ENCODE results near the gene GRAMD1A.

- TF ChIP-seq POLR2A (IDR thresholded peaks at IDR 0.05; ENCODE audit: low read depth) (no peak), CTCF (IDR thresholded peaks at IDR 0.05) (no peak), POLR2AphosphoS5 (IDR thresholded peaks at IDR 0.05) (no peak)
These were observed 54.5 kb downstream of the GRAMD1A start for GRCh38 chr19:35054626-35055025.
